Measurements from ENCODE around the gene SKAP1. TPM values are rescaled to one million over a fixed set of nuclear protein-coding genes. Genes with fewer than 3 reads are reported as not detected.
"Not testable (repeated sequence)": the region's sequence is repeated elsewhere in the genome, so short reads cannot be mapped to it uniquely, and the experiment has no call there.

SKAP1 gene
- total and polyA plus RNA-seq, 10 donors = 11.5 to 28.9 (median 20.5) TPM

DNA sequence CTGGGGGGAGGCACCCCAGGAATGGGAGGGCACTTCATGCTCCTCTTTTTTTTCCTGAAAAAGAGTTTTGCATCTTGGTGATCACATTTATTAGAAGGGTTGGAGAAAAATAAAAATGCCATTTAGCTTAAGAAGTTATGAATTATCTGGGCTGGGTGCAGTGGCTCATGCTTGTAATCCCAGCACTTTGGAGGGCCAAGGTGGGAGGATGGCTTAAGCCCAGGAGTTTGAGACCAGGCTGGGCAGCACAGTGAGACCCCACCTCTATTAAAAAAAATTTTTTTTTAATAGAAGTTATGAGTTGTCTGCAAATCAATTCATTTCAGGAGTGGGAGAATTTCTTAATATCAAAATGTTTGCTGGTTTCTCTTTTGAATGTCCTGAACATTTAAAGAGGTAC, 219.0 kb downstream of the SKAP1 start:
- Histone ChIP-seq H3K4me3 (no peak overlapping the region), H3K4me1 (no peaks in the 10 kb centered on the region), H3K36me3 (no peaks in the 10 kb centered on the region), H3K27ac (no peak overlapping the region), H3K27me3 (replicated peaks in 1 of 7) (no peaks in the 10 kb centered on the region), H3K9me3 (no peaks in the 10 kb centered on the region)
- TF ChIP-seq POLR2AphosphoS5 (IDR thresholded peaks at IDR 0.05) = no peak
- intact Hi-C loops (cut with DNase I; ENCODE audit: low total_unique reads) = no loop called here
- no peak for DNase-seq

DNA sequence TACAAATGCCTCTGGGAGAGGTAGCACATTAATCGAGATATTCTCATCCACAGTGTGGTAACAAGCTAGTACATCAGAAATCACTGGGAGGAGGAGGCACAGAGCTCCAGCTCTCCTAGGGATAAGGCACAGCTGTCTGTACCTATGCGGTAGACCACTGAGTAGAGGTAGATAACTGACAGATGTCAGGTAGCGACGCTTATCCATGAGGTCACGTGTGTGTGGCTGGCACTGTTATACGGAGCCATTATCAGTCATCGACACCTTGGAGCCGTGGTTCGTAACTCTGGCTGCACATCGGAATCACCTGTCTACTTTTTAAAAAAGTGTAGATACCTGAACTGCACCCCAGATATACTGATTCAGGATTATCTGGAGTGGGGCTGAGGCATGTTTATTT, 220.0 kb downstream of the SKAP1 start:
- no peaks in the 10 kb centered on the region for H3K9me3 ChIP-seq
- no peaks in the 10 kb centered on the region for H3K27me3 ChIP-seq (replicated peaks in 1 of 7)
- no peak for DNase-seq
- no peaks in the 10 kb centered on the region for H3K4me1 ChIP-seq
- WGBS, 5 donors = 93 to 98% (median 95%) methylated on average over 10 of the region's 10 CpGs
- H3K27ac ChIP-seq = no peak overlapping the region
- intact Hi-C loops (cut with DNase I; ENCODE audit: low total_unique reads) = no loop called here
- TF ChIP-seq POLR2AphosphoS5 (IDR thresholded peaks at IDR 0.05) = no peak
- TF ChIP-seq POLR2A (IDR thresholded peaks at IDR 0.05) = no peak
- TF ChIP-seq, protein P1, sequence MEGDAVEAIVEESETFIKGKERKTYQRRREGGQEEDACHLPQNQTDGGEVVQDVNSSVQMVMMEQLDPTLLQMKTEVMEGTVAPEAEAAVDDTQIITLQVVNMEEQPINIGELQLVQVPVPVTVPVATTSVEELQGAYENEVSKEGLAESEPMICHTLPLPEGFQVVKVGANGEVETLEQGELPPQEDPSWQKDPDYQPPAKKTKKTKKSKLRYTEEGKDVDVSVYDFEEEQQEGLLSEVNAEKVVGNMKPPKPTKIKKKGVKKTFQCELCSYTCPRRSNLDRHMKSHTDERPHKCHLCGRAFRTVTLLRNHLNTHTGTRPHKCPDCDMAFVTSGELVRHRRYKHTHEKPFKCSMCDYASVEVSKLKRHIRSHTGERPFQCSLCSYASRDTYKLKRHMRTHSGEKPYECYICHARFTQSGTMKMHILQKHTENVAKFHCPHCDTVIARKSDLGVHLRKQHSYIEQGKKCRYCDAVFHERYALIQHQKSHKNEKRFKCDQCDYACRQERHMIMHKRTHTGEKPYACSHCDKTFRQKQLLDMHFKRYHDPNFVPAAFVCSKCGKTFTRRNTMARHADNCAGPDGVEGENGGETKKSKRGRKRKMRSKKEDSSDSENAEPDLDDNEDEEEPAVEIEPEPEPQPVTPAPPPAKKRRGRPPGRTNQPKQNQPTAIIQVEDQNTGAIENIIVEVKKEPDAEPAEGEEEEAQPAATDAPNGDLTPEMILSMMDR (IDR thresholded peaks at IDR 0.05 in 8 of 11, conservative IDR thresholded peaks at IDR 0.05 in 3 of 11) = no peak
- H3K4me3 ChIP-seq = no peak overlapping the region
- no peaks in the 10 kb centered on the region for H3K36me3 ChIP-seq

DNA sequence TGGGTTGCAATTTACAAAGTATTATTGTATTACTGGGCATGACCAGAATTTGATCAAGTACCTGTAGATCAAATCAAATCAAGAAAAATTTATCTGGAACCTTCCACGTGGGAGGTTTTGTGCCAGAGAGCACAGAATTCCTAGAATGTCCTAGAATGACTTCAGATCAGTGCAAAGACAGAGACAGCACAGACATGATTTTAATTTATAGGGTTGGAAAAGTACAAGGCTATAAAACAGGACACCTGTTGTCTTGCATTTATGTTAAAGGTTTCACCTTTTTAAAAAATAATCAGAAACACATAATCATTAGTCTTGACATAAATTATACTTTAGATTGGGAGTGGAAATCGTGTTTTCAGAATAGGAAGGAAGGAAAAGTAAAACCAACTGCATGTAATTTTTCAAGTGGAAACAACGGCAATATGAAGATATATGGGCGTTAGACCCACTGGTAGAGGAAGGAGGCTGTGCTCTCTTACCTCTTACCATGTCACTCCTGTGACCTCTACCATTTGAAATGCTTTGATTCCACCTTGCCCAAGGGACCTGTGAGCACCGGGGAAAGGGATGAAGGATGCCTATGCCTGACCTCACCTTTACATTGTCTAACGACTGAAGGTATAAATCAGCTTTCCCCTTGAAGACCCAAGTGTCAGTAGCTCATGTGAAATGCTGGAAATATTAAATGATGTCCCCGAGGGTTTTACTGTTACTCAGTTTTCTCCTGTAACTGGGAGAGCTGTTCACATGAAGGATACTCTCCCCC, 222.1 kb downstream of the SKAP1 start:
- H3K27ac ChIP-seq = no peak overlapping the region
- H3K9me3 ChIP-seq = no peaks in the 10 kb centered on the region
- no peak for TF ChIP-seq POLR2A (IDR thresholded peaks at IDR 0.05)
- TF ChIP-seq, protein P1 (IDR thresholded peaks at IDR 0.05 in 8 of 11, conservative IDR thresholded peaks at IDR 0.05 in 3 of 11) = no peak
- DNase-seq = no peak
- intact Hi-C loops (cut with DNase I; ENCODE audit: low total_unique reads) = no loop called here
- 48 to 62% (median 58%) methylated on average over 7 of the region's 7 CpGs for WGBS, 5 donors
- no peak overlapping the region for H3K4me3 ChIP-seq
- no peaks in the 10 kb centered on the region for H3K4me1 ChIP-seq
- no peaks in the 10 kb centered on the region for H3K27me3 ChIP-seq (replicated peaks in 1 of 7)
- H3K36me3 ChIP-seq = no peaks in the 10 kb centered on the region

DNA sequence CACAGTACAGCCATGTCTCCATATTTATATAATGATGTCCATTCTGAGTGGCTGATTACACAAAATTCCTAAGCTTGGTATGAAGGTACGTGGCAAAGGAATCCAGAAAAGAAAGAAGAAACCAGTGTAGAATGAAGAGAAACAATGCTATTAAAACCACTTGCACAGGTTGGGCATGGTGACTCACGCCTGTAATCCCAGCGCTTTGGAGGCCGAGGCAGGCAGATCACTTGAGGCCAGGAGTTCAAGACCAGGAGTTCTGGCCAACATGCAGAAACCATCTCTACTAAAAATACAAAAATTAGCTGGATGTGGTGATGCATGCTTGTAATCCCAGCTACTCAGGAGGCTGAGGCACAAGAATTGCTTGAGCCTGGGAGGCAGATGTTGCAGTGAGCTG, 223.0 kb downstream of the SKAP1 start:
- DNase-seq; H3K36me3 ChIP-seq; H3K4me3 ChIP-seq; H3K27ac ChIP-seq; H3K4me1 ChIP-seq; H3K9me3 ChIP-seq; H3K27me3 ChIP-seq (replicated peaks in 1 of 7); intact Hi-C loops (cut with DNase I; ENCODE audit: low total_unique reads): not testable (repeated sequence)
- 86 to 96% (median 92%) methylated on average over 4 of the region's 4 CpGs for WGBS, 5 donors

DNA sequence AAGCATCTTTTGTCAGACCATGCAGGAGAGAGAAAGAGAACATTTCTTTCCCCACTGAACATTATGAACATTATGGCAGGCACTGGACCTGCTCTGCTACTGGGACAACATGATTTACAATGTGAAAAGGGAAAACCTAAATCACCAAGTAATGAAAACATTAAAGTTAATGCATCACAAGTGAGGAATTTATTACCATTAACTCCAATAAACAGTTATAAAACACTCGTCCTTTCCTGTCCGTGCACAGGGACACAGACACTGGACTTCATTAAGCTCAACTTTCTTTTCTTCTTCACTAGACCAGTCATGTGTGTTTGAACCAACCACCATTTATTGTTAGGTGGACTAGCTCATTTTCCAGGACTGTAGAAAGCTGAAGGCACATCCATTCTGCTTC, 227.1 kb downstream of the SKAP1 start:
- TF ChIP-seq, protein P1 (IDR thresholded peaks at IDR 0.05 in 8 of 11, conservative IDR thresholded peaks at IDR 0.05 in 3 of 11) = no peak
- TF ChIP-seq POLR2AphosphoS5 (IDR thresholded peaks at IDR 0.05) = no peak
- no peak for TF ChIP-seq POLR2A (IDR thresholded peaks at IDR 0.05)
- H3K27me3 ChIP-seq (replicated peaks in 1 of 7) = no peaks in the 10 kb centered on the region
- H3K9me3 ChIP-seq = no peaks in the 10 kb centered on the region
- no peak for DNase-seq
- H3K4me3 ChIP-seq = no peak overlapping the region
- no peak overlapping the region for H3K27ac ChIP-seq
- H3K4me1 ChIP-seq = peaks cover 0 to 7% (median 4%) of the 10 kb centered on the region in 6 donors
- 89 to 99% (median 91%) methylated on average over 2 of the region's 2 CpGs for WGBS, 5 donors
- H3K36me3 ChIP-seq = no peaks in the 10 kb centered on the region
- intact Hi-C loops (cut with DNase I; ENCODE audit: low total_unique reads) = no loop called here
